ENCODE data around the gene NBPF6. TPM values are rescaled to one million over a fixed set of nuclear protein-coding genes. Genes with fewer than 3 reads are reported as not detected.
"Not testable (repeated sequence)": the region's sequence is repeated elsewhere in the genome, so short reads cannot be mapped to it uniquely, and the experiment has no call there.

The NBPF6 gene
- polyA plus RNA-seq, 4 donors = not detected

DNA sequence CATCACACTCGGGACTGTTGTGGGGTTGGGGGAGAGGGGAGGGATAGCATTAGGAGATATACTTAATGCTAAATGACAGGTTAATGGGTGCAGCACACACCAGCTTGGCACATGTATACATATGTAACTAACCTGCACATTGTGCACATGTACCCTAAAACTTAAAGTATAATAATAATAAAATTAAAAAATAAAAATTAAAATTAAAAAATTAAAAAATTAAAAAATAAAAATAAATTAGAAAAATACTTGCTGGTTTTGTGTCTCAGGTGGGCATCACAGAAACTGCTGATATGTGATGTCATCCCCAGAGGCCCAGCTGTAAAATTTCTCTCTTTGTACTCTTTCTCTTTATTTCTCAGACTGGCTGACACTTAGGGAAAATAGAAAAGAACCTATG, 44.9 kb downstream of the NBPF6 start:
- DNase-seq (ENCODE audit: low read depth in 4 of 4, low spot score in 3 of 4) = not testable (repeated sequence)

DNA sequence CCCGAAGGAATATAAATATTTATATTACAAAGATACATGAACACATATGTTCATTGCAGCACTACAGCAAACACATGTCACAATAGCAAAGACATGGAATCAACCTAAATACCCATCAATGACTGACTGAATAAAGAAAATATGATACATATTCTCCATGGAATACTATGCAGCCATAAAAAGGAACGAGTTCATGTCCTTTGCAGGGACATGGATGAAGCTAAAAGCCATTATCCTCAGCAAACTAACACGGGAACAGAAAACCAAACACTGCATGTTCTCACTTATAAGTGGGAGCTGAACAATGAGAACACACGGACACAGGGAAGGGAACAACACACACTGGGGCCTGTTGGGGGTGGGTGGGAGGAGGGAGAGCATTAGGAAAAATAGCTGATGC, 46.7 kb downstream of the NBPF6 start:
- not testable (repeated sequence) for DNase-seq (ENCODE audit: low read depth in 4 of 4, low spot score in 3 of 4)

DNA sequence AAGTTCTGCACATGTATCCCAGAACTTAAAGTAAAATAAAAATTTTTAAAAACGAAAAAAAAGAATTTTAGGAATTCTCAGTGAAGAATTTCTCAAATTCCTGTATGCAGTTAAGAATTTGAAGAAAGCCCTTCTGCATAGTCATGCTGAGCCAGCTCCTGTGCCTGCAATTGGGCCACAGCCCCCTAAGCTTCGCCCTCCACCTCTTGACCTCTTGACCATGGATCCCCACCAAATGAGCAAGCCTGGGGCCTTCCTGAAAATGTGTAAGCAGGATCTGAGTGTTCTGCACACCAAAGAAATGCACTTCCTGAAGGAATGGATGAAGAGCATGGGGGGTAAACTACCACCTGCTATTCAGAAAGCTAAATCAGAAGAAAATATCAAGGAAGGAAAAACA, 52.0 kb downstream of the NBPF6 start:
- DNase-seq (ENCODE audit: low read depth in 4 of 4, low spot score in 3 of 4) = no peak

DNA sequence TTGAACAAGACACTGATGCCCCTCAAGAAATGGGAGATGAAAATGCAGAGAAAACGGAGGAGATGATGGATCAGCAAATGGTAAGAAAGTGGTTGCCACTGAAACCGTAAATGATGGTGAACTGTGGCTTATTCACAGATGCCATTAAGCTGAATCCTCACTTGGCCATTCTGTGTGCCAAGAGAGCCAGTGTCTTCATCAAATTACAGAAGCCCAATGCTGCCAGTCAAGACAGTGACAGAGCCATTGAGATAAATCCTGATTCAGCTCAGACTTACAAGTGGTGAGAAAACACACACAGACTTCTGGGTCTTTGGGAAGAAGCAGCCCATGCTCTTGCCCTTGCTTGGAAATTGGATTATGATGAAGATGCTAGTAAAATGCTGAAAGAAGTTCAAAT, 52.5 kb downstream of the NBPF6 start:
- DNase-seq (ENCODE audit: low read depth in 4 of 4, low spot score in 3 of 4) = no peak

DNA sequence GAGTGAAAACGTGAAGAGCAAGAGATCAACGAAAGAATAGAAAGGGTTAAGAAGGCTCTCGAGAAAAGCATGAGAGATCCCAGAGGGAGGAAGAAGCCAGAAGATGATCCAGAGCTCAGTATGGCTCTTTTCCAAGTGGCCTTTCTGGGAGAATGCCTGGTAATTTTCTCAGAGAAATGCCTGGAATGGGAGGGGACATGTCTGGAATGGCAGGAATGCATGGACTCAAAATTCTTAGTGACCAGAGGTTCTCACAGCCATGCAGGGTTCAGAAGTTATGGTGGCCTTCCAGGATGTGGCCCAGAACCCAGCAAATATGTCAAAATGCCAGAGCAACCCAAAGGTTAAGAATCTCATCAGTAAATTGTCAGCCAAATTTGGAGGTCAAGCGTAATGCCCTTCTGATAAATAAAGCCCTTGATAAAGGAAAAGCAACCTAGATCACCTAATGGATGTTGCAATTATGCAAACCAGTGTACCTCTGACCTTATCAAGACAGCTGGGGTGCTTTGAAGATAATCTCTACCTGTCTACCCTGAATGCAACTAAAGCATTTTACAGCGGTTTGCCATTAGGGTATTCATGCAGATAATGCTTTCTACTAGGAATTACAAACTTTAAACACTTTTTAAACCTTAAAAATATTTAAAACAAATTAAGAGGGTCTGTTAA, 53.1 kb downstream of the NBPF6 start:
- DNase-seq (ENCODE audit: low read depth in 4 of 4, low spot score in 3 of 4) = no peak

DNA sequence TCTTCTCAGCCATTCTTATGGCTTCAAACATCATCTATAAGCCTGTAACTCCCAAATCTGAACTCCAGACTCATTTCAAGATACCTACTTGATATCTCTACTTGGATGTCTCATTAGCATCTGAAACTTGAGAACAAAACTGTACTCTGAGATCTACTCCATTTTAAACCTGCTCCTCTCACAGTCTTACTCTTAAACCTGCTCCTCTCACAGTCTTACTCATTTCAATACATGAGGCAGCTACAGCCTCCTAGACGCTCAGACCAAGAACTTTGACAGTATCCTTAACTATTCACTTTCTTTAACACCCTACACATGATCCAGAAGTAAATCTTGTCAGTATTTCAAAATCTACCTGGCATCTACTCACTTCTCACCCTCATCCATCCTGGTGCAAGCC, 54.3 kb downstream of the NBPF6 start:
- no peak for DNase-seq (ENCODE audit: low read depth in 4 of 4, low spot score in 3 of 4)

DNA sequence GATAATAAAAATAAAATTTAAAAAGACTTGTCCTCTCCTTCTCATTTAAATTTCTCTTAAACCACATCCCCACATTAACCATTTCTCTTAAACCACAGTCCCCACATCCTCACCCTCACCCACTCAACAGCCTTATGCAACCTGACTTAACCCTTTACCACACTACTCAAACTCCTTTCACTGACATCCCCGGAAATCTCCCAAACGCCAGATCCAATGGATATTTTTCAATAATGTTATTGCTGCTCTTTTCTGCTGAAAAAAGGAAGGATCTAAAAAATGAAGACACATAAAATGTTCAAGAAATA, 55.6 kb downstream of the NBPF6 start:
- no peak for DNase-seq (ENCODE audit: low read depth in 4 of 4, low spot score in 3 of 4)

DNA sequence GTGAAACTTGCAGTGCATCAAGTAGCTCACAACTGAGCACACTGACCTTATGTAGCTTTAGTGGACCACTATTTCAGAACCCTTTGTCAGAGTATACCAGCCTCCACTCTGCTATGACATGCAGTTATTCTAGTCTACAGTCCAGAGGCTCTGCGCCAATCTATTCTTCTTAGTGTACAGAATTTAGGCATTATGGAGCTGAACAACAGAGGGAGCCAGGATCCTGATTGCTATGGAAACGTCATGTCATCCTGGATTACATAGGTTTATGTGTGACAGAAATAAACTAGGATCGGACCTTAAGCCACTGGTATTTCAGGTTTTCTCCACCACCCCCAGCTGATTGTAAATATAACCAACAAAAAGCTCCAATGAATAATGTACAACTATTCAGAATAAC, 61.6 kb downstream of the NBPF6 start:
- no peak for DNase-seq (ENCODE audit: low read depth in 4 of 4, low spot score in 3 of 4)

DNA sequence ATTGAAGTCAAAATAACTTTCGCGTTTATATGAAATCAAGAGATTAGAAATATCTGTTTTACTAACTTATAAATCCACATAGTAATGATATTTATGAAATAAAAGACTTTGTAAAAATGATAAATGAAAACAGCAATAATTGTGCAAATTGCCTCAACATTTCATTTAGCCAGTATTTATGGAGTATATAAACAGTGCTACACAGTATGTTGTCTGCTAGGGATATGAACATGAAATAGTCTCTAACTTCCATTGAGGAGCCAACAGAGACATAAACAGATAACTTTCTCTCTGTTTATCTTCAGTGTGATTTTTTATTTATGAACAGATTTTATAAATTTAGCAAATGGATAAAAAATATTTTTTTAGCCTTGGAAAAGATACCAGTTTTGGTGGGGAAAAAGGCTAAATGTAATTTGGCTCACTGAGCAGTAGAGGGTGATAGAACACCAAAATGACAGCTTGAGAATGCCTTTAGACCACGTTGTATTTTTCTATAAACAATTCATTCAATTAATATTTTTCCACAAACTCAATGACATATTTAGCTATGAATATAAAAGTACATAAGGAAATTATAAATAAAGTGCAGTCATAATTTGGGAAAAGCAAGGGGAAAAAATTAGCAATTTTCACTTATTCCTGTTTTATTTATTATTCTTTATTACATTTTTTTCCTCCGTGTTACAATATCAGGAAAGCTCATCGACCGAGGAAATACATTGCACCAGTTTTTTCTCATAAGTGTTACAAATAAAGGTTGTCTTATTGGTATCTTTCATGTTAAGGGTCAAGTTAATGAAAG, 62.3 kb downstream of the NBPF6 start:
- no peak for DNase-seq (ENCODE audit: low read depth in 4 of 4, low spot score in 3 of 4)

DNA sequence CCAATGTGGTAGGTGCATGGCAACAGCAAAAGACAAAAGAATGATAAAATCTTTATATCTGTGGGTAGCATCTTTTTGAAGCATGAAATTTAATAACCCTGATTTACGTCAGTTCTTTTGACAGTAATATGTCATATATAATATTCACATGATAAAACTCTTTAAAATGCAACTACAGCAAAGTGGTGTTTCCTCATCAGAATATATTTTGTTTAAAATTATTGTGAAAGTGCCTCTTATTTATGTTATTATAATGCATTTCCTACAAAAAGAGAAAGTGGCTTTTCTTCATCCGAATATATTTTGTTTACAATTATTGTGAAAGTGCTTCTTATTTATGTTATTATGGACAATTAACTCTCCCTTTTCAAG, 62.9 kb downstream of the NBPF6 start:
- no peak for DNase-seq (ENCODE audit: low read depth in 4 of 4, low spot score in 3 of 4)

DNA sequence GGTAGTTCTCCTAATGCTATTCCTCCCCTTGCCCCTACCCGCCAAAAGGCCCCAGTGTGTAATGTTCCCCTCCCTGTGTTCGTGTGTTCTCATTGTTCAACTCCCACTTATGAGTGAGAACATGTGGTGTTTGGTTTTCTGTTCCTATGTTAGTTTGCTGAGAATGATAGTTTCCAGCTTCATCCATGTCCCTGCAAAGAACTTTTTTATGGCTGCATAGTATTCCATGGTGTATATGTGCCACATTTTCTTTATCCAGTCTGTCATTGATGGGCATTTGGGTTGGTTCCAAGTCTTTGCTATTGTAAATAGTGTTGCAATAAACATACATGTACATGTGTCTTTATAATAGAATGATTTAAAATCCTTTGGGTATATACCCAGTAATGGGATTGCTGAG, 63.8 kb downstream of the NBPF6 start:
- not testable (repeated sequence) for DNase-seq (ENCODE audit: low read depth in 4 of 4, low spot score in 3 of 4)

DNA sequence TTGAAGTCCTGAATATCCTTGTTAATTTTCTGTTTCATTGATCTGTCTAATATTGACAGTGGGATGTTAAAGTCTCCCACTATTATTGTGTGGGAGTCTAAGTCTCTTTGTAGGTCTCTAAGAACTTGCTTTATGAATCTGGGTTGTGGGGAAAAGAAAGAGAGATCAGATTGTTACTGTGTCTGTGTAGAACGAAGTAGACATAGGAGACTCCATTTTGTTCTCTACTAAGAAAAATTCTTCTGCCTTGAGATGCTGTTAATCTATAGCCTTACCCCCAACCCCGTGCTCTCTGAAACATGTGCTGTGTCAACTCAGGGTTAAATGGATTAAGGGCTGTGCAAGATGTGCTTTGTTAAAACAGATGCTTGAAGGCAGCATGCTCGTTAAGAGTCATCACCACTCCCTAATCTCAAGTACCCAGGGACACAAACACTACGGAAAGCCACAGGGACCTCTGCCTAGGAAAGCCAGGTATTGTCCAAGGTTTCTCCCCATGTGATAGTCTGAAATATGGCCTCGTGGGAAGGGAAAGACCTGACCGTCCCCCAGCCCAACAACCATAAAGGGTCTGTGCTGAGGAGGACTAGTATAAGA, 67.3 kb downstream of the NBPF6 start:
- DNase-seq (ENCODE audit: low read depth in 4 of 4, low spot score in 3 of 4) = not testable (repeated sequence)

Other genes with a start within 250 kb of the NBPF6 start
- gene SLC25A24, start 250.0 kb upstream of the NBPF6 start, polyA plus RNA-seq (ENCODE audit: insufficient read length in 4 of 4) = 10 to 100 TPM; 55.3 to 69.8 (median 67.1) TPM
- gene NBPF4, start 206.3 kb upstream of the NBPF6 start, polyA plus RNA-seq (ENCODE audit: insufficient read length in 4 of 4) = not detected
- gene EEIG2, start 109.8 kb downstream of the NBPF6 start, polyA plus RNA-seq (ENCODE audit: insufficient read length in 4 of 4) = 10 to 100 TPM; 17.0 to 22.4 (median 21.1) TPM
- 10 to 100 TPM in 3 of 4 donors, 1 to 10 TPM in 1; 9.4 to 15.5 (median 14.1) TPM for gene HENMT1, start 210.8 kb downstream of the NBPF6 start, polyA plus RNA-seq (ENCODE audit: insufficient read length in 4 of 4)
- 10 to 100 TPM; 65.1 to 87.5 (median 69.8) TPM for gene PRPF38B, start 242.0 kb downstream of the NBPF6 start, polyA plus RNA-seq (ENCODE audit: insufficient read length in 4 of 4)